ENCODE results near the gene ADGRF1.

ADGRF1 gene

GRCh38 chr6:47084610-47085009, 42.5 kb upstream of the ADGRF1 start:
- Histone ChIP-seq H3K27ac (ENCODE audit: low read depth, low read length) (no peak overlapping the region), H3K27me3 (ENCODE audit: low read length) (no peaks in the 10 kb centered on the region), H3F3A (ENCODE audit: insufficient read depth) (no peaks in the 10 kb centered on the region), H3K9me2 (replicated peaks; ENCODE audit: insufficient read depth, low read length) (no peaks in the 10 kb centered on the region), H3K4me3 (ENCODE audit: insufficient read depth, low read length, poor library complexity, severe bottlenecking) (no peak overlapping the region), H3K79me2 (ENCODE audit: insufficient read depth, low read length) (no peaks in the 10 kb centered on the region), H3K36me3 (ENCODE audit: low read length) (no peaks in the 10 kb centered on the region), H3K4me2 (ENCODE audit: low read depth, low read length, poor library complexity, severe bottlenecking) (no peak overlapping the region), H3K9me3 (ENCODE audit: insufficient read depth, low read length) (no peaks in the 10 kb centered on the region), H4K20me1 (ENCODE audit: low read depth, low read length) (no peaks in the 10 kb centered on the region), H2AFZ (ENCODE audit: low read depth, low read length, severe bottlenecking) (no peak overlapping the region), H3K9ac (ENCODE audit: low read length) (no peak overlapping the region)
- TF ChIP-seq EZH2phosphoT487 (conservative IDR thresholded peaks at IDR 0.05; ENCODE audit: low read length) (no peak), CTCF (IDR thresholded peaks at IDR 0.05; ENCODE audit: insufficient read depth, low read length, poor library complexity, severe bottlenecking) (no peak)

GRCh38 chr6:47083586-47084047, 41.5 kb upstream of the ADGRF1 start:
- H3K36me3 ChIP-seq (ENCODE audit: low read length), result no peaks in the 10 kb centered on the region
- H3K4me2 ChIP-seq (ENCODE audit: low read depth, low read length, poor library complexity, severe bottlenecking), result no peak overlapping the region
- H3K9me2 ChIP-seq (replicated peaks; ENCODE audit: insufficient read depth, low read length), result no peaks in the 10 kb centered on the region
- H2AFZ ChIP-seq (ENCODE audit: low read depth, low read length, severe bottlenecking), result no peak overlapping the region
- no peaks in the 10 kb centered on the region for H3K27me3 ChIP-seq (ENCODE audit: low read length)
- H3K9me3 ChIP-seq (ENCODE audit: insufficient read depth, low read length), result no peaks in the 10 kb centered on the region
- no peaks in the 10 kb centered on the region for H3F3A ChIP-seq (ENCODE audit: insufficient read depth)
- H3K9ac ChIP-seq (ENCODE audit: low read length), result no peak overlapping the region
- no peaks in the 10 kb centered on the region for H3K79me2 ChIP-seq (ENCODE audit: insufficient read depth, low read length)
- H3K27ac ChIP-seq (ENCODE audit: low read depth, low read length), result no peak overlapping the region
- no peak overlapping the region for H3K4me3 ChIP-seq (ENCODE audit: insufficient read depth, low read length, poor library complexity, severe bottlenecking)
- TF ChIP-seq EZH2phosphoT487 (conservative IDR thresholded peaks at IDR 0.05; ENCODE audit: low read length) (no peak), CTCF (IDR thresholded peaks at IDR 0.05; ENCODE audit: insufficient read depth, low read length, poor library complexity, severe bottlenecking) (no peak)
- H4K20me1 ChIP-seq (ENCODE audit: low read depth, low read length), result no peaks in the 10 kb centered on the region

GRCh38 chr6:47080083-47080596, 38.0 kb upstream of the ADGRF1 start:
- Histone ChIP-seq H3K36me3 (ENCODE audit: low read length) (no peaks in the 10 kb centered on the region), H3F3A (ENCODE audit: insufficient read depth) (no peaks in the 10 kb centered on the region), H3K9me2 (replicated peaks; ENCODE audit: insufficient read depth, low read length) (no peaks in the 10 kb centered on the region), H3K4me3 (ENCODE audit: insufficient read depth, low read length, poor library complexity, severe bottlenecking) (no peak overlapping the region), H4K20me1 (ENCODE audit: low read depth, low read length) (no peaks in the 10 kb centered on the region), H3K4me2 (ENCODE audit: low read depth, low read length, poor library complexity, severe bottlenecking) (no peak overlapping the region), H2AFZ (ENCODE audit: low read depth, low read length, severe bottlenecking) (no peak overlapping the region), H3K9me3 (ENCODE audit: insufficient read depth, low read length) (no peaks in the 10 kb centered on the region), H3K9ac (ENCODE audit: low read length) (no peak overlapping the region), H3K27ac (ENCODE audit: low read depth, low read length) (no peak overlapping the region), H3K27me3 (ENCODE audit: low read length) (no peaks in the 10 kb centered on the region; the same call in 1 of the 2 replicates), H3K79me2 (ENCODE audit: insufficient read depth, low read length) (no peaks in the 10 kb centered on the region)
- TF ChIP-seq CTCF (IDR thresholded peaks at IDR 0.05; ENCODE audit: insufficient read depth, low read length, poor library complexity, severe bottlenecking) (no peak), EZH2phosphoT487 (conservative IDR thresholded peaks at IDR 0.05; ENCODE audit: low read length) (no peak)
